HepG2 (cell line): ENCODE data around the gene TMEM41B. TPM values are rescaled to one million over a fixed set of nuclear protein-coding genes. Genes with fewer than 3 reads are reported as not detected.

Experiments used
- GLI4 ChIP-seq: sonication (generic); formaldehyde crosslinking; IDR thresholded peaks from 2 replicates; pipeline ENCODE4 v1.5.1; 2020; ENCODE audit warnings: missing genetic modification reagents, mild to moderate bottlenecking, moderate library complexity, borderline replicate concordance
- JUND ChIP-seq: sonication (generic); formaldehyde crosslinking; IDR thresholded peaks from 2 replicates; pipeline ENCODE4 v1.8.0; 2022; ENCODE audit warnings: mild to moderate bottlenecking, missing genetic modification reagents
- KDM1A ChIP-seq: IDR thresholded peaks from 2 replicates; pipeline ENCODE4 v1.6.1; 2016; ENCODE audit warnings: missing compliant biosample characterization
- MAFG ChIP-seq: sonication (generic); formaldehyde crosslinking; IDR thresholded peaks from 2 replicates; pipeline ENCODE4 v1.5.1; 2020; ENCODE audit warnings: mild to moderate bottlenecking, missing genetic modification reagents
- MED8 ChIP-seq: sonication (generic); formaldehyde crosslinking; IDR thresholded peaks from 2 replicates; pipeline ENCODE4 v1.8.1; 2023; ENCODE audit warnings: mild to moderate bottlenecking, missing genetic modification reagents; ENCODE audit not compliant: insufficient replicate concordance
- MIER3 ChIP-seq: IDR thresholded peaks from 2 replicates; pipeline ENCODE4 v1.6.1; 2016; ENCODE audit warnings: missing compliant biosample characterization, borderline replicate concordance
- MTA3 ChIP-seq: sonication (generic); formaldehyde crosslinking; IDR thresholded peaks from 2 replicates; pipeline ENCODE4 v1.4.0; 2020; ENCODE audit warnings: missing genetic modification reagents
- PAF1 ChIP-seq: IDR thresholded peaks from 2 replicates; pipeline ENCODE4 v1.6.1; 2016; ENCODE audit warnings: missing genetic modification reagents, missing compliant biosample characterization
- SP140L ChIP-seq: sonication (generic); formaldehyde crosslinking; IDR thresholded peaks from 2 replicates; pipeline ENCODE4 v1.4.0; 2020; ENCODE audit warnings: missing genetic modification reagents, borderline replicate concordance
- ZNF263 ChIP-seq: sonication (generic); formaldehyde crosslinking; IDR thresholded peaks from 2 replicates; pipeline ENCODE4 v1.4.0; 2020; ENCODE audit warnings: missing genetic modification reagents
- ZNF350 ChIP-seq: sonication (generic); formaldehyde crosslinking; IDR thresholded peaks from 2 replicates; pipeline ENCODE4 v1.4.0; 2020; ENCODE audit warnings: mild to moderate bottlenecking, low read depth, missing genetic modification reagents, borderline replicate concordance
- ZNF543 ChIP-seq: sonication (generic); formaldehyde crosslinking; IDR thresholded peaks from 2 replicates; pipeline ENCODE4 v1.4.0; 2020; ENCODE audit warnings: mild to moderate bottlenecking, missing genetic modification reagents
- ZNF75D ChIP-seq: sonication (generic); formaldehyde crosslinking; IDR thresholded peaks from 2 replicates; pipeline ENCODE4 v1.8.1; 2023; ENCODE audit warnings: missing genetic modification reagents, mild to moderate bottlenecking, borderline replicate concordance
- ZNF83 ChIP-seq: sonication (generic); formaldehyde crosslinking; IDR thresholded peaks from 2 replicates; pipeline ENCODE4 v1.4.0; 2020; ENCODE audit warnings: missing genetic modification reagents, mild to moderate bottlenecking, borderline replicate concordance
- polyA plus RNA-seq, 8 experiments: library from polyadenylated mRNA; depleted of rRNA in 3 of 8; stranded (reverse) in 7 of 8; unstranded in 1 of 8; fragments of >200 nt; fragmentation: Illumina TruSeq in 4 of 8; extraction: Trizol in 4 of 8; gene quantifications; 2 replicates each; pipeline versions ENCODE4 v1.2.1 to v1.2.3, GENCODE V29; 2011 to 2016; ENCODE audit warnings: low read depth in 4 of 8, missing spikeins in 1 of 8, mixed read lengths in 1 of 8; ENCODE audit not compliant: insufficient read depth in 1 of 8
- total RNA-seq, 5 experiments: library from RNA; depleted of rRNA; stranded (reverse); fragments of >200 nt; fragmentation: Illumina TruSeq; extraction: Trizol; gene quantifications; 2 replicates each; pipeline ENCODE4 v1.2.3, GENCODE V29; 2016; ENCODE audit warnings: low read depth in 1 of 5
- TF ChIP-seq, protein P1 (sequence below): IDR thresholded peaks from 2 replicates; pipeline ENCODE4 v1.6.1; 2018; ENCODE audit warnings: missing genetic modification reagents, mild to moderate bottlenecking, missing compliant biosample characterization
- TF ChIP-seq, protein P2 (sequence below): sonication (generic); formaldehyde crosslinking; IDR thresholded peaks from 2 replicates; pipeline ENCODE4 v1.4.0; 2020; ENCODE audit warnings: missing genetic modification reagents
- TF ChIP-seq, protein P3 (sequence below): sonication (generic); formaldehyde crosslinking; conservative IDR thresholded peaks from 2 replicates; pipeline ENCODE4 v1.8.0; 2022; ENCODE audit warnings: low read depth, missing genetic modification reagents
- TF ChIP-seq, protein P4 (sequence below): sonication (generic); formaldehyde crosslinking; IDR thresholded peaks from 2 replicates; pipeline ENCODE4 v1.4.0; 2020; ENCODE audit warnings: missing genetic modification reagents, mild to moderate bottlenecking, borderline replicate concordance
- TF ChIP-seq, protein P5 (sequence below): sonication (generic); formaldehyde crosslinking; IDR thresholded peaks from 2 replicates; pipeline ENCODE4 v1.5.0; 2020; ENCODE audit warnings: mild to moderate bottlenecking, missing genetic modification reagents, moderate library complexity

The TMEM41B gene
- total and polyA plus RNA-seq, 2 of the 13 experiments (the other 11 are each of a cell fraction or from before 2014, with no cell fraction given) = 36.8 to 48.1 TPM

DNA sequence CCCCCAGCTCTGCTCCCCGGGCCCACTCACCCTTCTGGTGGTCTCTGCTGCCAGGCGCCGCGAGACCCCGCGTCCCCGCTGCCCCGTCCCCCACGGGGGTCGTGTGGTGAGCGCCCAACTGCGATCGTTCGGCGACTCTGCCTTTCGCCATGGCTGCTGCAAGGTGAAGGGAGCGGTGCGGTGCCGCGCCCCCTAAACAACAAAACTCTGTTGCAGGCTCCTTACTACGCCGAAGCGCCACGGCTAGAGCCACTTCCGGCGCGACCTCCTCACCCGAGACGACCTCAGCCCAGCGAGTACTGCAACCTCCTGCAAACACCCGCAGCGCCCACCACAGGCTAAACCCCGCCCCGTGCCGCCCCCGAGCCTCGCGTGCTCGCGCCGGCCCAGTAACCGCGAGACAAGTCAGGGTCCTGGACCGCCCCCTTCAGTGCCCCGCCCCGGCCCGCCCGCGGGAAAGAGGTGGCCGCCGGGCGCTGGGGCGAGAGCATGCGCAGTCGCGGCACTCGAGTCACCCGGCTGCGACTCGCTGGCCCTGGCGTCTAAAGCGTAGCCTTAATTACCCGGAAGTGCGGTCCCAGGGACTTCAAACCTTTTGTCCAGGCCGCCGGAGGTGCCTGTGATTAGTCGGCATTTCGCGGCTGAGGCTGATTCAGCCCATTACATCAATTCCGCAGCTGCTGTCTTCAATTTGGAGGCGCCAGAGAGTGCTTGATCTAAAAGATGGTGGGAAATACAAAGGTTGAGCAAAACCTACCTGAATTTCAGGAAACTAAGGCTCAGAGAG lies at the start of gene TMEM41B (continued):
- TF ChIP-seq ZNF263 (CRISPR knock-in tag) (peak; percentile 30; the same call in 1 of the 2 replicates), MIER3 (CRISPR knock-in tag) (no peak; the same call in none of the 2 replicates), PAF1 (CRISPR knock-in tag) (no peak), SP140L (no peak), ZNF543 (CRISPR knock-in tag) (peak; percentile 38; the same call in 1 of the 2 replicates), MTA3 (CRISPR knock-in tag) (no peak), ZNF350 (CRISPR knock-in tag) (peak; percentile 63; the same call in 1 of the 2 replicates), MED8 (CRISPR knock-in tag) (no peak), KDM1A (CRISPR knock-in tag) (no peak), ZNF75D (no peak), GLI4 (CRISPR knock-in tag) (peak; percentile 68; the same call in 1 of the 2 replicates), MAFG (CRISPR knock-in tag) (no peak), JUND (CRISPR knock-in tag) (no peak), ZNF83 (CRISPR knock-in tag) (no peak)
- TF ChIP-seq, protein P1, sequence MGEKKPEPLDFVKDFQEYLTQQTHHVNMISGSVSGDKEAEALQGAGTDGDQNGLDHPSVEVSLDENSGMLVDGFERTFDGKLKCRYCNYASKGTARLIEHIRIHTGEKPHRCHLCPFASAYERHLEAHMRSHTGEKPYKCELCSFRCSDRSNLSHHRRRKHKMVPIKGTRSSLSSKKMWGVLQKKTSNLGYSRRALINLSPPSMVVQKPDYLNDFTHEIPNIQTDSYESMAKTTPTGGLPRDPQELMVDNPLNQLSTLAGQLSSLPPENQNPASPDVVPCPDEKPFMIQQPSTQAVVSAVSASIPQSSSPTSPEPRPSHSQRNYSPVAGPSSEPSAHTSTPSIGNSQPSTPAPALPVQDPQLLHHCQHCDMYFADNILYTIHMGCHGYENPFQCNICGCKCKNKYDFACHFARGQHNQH (CRISPR knock-in tag) = 0 out of 2 replicates have a peak, but pooled peaks have one; percentile 29
- TF ChIP-seq, protein P2, sequence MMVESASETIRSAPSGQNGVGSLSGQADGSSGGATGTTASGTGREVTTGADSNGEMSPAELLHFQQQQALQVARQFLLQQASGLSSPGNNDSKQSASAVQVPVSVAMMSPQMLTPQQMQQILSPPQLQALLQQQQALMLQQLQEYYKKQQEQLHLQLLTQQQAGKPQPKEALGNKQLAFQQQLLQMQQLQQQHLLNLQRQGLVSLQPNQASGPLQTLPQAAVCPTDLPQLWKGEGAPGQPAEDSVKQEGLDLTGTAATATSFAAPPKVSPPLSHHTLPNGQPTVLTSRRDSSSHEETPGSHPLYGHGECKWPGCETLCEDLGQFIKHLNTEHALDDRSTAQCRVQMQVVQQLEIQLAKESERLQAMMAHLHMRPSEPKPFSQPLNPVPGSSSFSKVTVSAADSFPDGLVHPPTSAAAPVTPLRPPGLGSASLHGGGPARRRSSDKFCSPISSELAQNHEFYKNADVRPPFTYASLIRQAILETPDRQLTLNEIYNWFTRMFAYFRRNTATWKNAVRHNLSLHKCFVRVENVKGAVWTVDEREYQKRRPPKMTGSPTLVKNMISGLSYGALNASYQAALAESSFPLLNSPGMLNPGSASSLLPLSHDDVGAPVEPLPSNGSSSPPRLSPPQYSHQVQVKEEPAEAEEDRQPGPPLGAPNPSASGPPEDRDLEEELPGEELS = no peak; the same call in none of the 2 replicates
- TF ChIP-seq, protein P3, sequence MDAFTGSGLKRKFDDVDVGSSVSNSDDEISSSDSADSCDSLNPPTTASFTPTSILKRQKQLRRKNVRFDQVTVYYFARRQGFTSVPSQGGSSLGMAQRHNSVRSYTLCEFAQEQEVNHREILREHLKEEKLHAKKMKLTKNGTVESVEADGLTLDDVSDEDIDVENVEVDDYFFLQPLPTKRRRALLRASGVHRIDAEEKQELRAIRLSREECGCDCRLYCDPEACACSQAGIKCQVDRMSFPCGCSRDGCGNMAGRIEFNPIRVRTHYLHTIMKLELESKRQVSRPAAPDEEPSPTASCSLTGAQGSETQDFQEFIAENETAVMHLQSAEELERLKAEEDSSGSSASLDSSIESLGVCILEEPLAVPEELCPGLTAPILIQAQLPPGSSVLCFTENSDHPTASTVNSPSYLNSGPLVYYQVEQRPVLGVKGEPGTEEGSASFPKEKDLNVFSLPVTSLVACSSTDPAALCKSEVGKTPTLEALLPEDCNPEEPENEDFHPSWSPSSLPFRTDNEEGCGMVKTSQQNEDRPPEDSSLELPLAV (CRISPR knock-in tag) = no peak
- TF ChIP-seq, protein P4, sequence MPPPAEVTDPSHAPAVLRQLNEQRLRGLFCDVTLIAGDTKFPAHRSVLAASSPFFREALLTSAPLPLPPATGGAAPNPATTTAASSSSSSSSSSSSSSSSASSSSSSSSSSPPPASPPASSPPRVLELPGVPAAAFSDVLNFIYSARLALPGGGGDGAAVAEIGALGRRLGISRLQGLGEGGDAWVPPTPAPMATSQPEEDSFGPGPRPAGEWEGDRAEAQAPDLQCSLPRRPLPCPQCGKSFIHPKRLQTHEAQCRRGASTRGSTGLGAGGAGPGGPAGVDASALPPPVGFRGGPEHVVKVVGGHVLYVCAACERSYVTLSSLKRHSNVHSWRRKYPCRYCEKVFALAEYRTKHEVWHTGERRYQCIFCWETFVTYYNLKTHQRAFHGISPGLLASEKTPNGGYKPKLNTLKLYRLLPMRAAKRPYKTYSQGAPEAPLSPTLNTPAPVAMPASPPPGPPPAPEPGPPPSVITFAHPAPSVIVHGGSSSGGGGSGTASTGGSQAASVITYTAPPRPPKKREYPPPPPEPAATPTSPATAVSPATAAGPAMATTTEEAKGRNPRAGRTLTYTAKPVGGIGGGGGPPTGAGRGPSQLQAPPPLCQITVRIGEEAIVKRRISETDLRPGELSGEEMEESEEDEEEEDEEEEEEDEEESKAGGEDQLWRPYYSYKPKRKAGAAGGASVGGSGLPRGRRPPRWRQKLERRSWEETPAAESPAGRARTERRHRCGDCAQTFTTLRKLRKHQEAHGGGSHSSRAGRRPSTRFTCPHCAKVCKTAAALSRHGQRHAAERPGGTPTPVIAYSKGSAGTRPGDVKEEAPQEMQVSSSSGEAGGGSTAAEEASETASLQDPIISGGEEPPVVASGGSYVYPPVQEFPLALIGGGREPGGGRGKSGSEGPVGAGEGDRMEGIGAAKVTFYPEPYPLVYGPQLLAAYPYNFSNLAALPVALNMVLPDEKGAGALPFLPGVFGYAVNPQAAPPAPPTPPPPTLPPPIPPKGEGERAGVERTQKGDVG (CRISPR knock-in tag) = no peak
- TF ChIP-seq, protein P5, sequence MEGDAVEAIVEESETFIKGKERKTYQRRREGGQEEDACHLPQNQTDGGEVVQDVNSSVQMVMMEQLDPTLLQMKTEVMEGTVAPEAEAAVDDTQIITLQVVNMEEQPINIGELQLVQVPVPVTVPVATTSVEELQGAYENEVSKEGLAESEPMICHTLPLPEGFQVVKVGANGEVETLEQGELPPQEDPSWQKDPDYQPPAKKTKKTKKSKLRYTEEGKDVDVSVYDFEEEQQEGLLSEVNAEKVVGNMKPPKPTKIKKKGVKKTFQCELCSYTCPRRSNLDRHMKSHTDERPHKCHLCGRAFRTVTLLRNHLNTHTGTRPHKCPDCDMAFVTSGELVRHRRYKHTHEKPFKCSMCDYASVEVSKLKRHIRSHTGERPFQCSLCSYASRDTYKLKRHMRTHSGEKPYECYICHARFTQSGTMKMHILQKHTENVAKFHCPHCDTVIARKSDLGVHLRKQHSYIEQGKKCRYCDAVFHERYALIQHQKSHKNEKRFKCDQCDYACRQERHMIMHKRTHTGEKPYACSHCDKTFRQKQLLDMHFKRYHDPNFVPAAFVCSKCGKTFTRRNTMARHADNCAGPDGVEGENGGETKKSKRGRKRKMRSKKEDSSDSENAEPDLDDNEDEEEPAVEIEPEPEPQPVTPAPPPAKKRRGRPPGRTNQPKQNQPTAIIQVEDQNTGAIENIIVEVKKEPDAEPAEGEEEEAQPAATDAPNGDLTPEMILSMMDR = peak; percentile 29; the same call in 1 of the 2 replicates
